ENCODE data around the gene ALB. TPM values are rescaled to one million over a fixed set of nuclear protein-coding genes. Genes with fewer than 3 reads are reported as not detected.
"Not testable (repeated sequence)": the region's sequence is repeated elsewhere in the genome, so short reads cannot be mapped to it uniquely, and the experiment has no call there.

The ALB gene
- total RNA-seq, 1 donor from 2014 or later, result not detected

DNA sequence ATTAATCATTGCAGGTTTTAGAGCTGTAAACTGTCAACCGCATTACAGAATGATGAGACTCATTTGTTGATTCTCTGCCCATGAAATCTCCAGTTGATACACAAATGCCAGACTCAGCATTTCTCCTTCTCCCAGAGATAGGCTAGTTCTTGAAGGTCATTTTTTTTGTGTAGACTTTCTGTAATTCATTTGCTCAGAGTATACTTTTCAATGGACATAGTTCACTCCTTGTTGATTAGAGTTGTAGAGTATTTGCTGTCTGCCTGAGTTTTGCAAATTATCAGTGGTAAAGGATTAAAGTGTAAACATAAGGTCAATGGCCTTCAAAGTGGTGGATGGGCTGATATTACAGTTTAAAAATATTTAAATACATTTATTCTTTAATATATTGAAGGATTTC is 15.2 kb upstream of the ALB start:
- H3K27me3 ChIP-seq (ENCODE audit: low read depth), result no peaks in the 10 kb centered on the region
- TF ChIP-seq, protein P1, sequence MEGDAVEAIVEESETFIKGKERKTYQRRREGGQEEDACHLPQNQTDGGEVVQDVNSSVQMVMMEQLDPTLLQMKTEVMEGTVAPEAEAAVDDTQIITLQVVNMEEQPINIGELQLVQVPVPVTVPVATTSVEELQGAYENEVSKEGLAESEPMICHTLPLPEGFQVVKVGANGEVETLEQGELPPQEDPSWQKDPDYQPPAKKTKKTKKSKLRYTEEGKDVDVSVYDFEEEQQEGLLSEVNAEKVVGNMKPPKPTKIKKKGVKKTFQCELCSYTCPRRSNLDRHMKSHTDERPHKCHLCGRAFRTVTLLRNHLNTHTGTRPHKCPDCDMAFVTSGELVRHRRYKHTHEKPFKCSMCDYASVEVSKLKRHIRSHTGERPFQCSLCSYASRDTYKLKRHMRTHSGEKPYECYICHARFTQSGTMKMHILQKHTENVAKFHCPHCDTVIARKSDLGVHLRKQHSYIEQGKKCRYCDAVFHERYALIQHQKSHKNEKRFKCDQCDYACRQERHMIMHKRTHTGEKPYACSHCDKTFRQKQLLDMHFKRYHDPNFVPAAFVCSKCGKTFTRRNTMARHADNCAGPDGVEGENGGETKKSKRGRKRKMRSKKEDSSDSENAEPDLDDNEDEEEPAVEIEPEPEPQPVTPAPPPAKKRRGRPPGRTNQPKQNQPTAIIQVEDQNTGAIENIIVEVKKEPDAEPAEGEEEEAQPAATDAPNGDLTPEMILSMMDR (IDR thresholded peaks at IDR 0.05; ENCODE audit: borderline replicate concordance), result no peak
- no peak overlapping the region for H3K4me3 ChIP-seq
- H3K36me3 ChIP-seq, result no peaks in the 10 kb centered on the region
- H3K4me1 ChIP-seq, result no peaks in the 10 kb centered on the region
- no peak overlapping the region for H3K27ac ChIP-seq (replicated peaks)
- intact Hi-C loops (cut with micrococcal nuclease), result no loop called here
- DNase-seq, result no peak
- H3K9me3 ChIP-seq (replicated peaks), result peaks cover 8% of the 10 kb centered on the region

DNA sequence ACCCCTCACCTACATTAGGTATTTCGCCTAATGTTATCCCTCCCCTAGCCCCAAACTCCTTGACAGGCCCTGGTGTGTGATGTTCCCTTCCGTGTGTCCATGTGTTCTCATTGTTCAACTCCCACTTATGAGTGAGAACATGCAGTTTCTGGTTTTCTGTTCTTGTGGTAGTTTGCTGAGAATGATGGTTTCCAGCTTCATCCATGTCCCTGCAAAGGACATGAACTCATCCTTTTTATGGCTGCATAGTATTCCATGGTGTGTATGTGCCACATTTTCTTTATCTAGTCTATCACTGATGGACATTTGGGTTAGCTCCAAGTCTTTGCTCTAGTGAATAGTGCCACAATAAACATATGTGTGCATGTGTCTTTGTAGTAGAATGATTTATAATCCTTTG is 14.4 kb upstream of the ALB start:
- H3K27ac ChIP-seq (replicated peaks); H3K4me1 ChIP-seq; H3K27me3 ChIP-seq (ENCODE audit: low read depth); DNase-seq; intact Hi-C loops (cut with micrococcal nuclease); H3K36me3 ChIP-seq; H3K4me3 ChIP-seq; H3K9me3 ChIP-seq (replicated peaks): not testable (repeated sequence)

DNA sequence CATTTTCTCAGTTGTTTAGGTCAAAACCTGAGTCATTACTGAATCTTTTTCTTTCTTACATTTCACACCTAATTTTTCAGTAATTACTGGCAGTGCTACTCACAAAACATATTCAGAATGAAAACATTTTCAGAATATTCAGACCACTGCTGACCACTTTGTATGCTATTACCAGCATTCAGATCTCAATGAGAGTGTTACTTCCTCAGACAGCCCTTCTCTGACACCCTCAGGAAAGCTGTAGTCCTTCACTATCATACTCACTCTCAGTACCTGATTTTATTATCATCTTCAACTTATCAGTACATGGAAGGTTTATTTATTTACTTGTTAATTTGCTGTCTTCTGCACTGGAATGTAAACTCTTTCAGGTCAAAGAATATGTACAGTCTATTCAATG is 12.3 kb upstream of the ALB start:
- Histone ChIP-seq H3K27me3 (ENCODE audit: low read depth) (no peaks in the 10 kb centered on the region), H3K9me3 (replicated peaks) (no peaks in the 10 kb centered on the region), H3K4me1 (no peaks in the 10 kb centered on the region), H3K27ac (replicated peaks) (no peak overlapping the region), H3K36me3 (no peaks in the 10 kb centered on the region), H3K4me3 (no peak overlapping the region)
- TF ChIP-seq, protein P1 (IDR thresholded peaks at IDR 0.05; ENCODE audit: borderline replicate concordance), result no peak
- intact Hi-C loops (cut with micrococcal nuclease), result no loop called here
- DNase-seq, result no peak

DNA sequence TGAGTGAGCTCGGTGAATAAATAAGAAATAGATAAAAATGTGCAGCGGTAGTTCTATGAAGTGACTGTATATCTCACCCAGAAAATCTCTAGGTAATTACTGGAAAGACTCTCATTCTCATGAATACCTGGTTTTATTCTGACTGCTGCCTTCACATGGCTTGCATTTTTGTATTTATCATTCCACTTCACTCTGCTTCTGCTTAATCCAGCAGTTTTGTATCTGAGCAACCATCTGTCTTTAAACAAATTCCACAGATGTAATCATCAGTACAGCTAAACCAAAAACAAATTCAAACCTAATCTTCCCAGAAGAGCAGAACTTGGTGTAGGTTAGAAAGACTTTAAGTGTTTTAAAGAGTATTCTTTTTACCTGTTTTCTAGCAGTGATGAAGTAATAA is 11.2 kb upstream of the ALB start:
- H3K27me3 ChIP-seq (ENCODE audit: low read depth), result no peaks in the 10 kb centered on the region

DNA sequence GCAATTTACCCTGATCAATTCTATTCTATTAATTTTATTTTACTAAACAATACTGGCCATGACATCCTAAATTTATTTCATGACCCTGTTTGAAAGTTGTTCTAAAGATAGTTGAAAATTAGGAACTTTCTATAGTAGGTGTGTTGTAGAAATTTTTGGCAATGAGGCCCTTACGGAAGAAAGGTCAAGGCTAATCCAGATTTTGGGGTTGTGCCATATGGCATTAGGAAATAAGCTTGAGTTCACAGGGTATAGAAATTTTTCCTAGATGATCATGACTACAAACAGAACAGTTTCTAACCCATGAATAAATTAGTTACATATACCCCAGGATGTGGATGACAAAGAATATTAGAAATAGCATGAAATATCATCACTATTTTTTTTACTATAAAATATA is 7.8 kb upstream of the ALB start:
- Histone ChIP-seq H3K4me3 (no peak overlapping the region), H3K36me3 (no peaks in the 10 kb centered on the region), H3K9me3 (replicated peaks) (no peaks in the 10 kb centered on the region), H3K27ac (replicated peaks) (no peak overlapping the region), H3K27me3 (ENCODE audit: low read depth) (no peaks in the 10 kb centered on the region), H3K4me1 (no peaks in the 10 kb centered on the region)
- intact Hi-C loops (cut with micrococcal nuclease), result no loop called here
- TF ChIP-seq, protein P1 (IDR thresholded peaks at IDR 0.05; ENCODE audit: borderline replicate concordance), result no peak
- no peak for DNase-seq

More for the DNA sequence above, 11.2 kb upstream of the ALB start:
- TF ChIP-seq, protein P1 (IDR thresholded peaks at IDR 0.05; ENCODE audit: borderline replicate concordance), result no peak
- no peak for DNase-seq
- Histone ChIP-seq H3K4me1 (no peaks in the 10 kb centered on the region), H3K27ac (replicated peaks) (no peak overlapping the region), H3K4me3 (no peak overlapping the region), H3K9me3 (replicated peaks) (no peaks in the 10 kb centered on the region), H3K36me3 (no peaks in the 10 kb centered on the region)
- intact Hi-C loops (cut with micrococcal nuclease), result no loop called here

DNA sequence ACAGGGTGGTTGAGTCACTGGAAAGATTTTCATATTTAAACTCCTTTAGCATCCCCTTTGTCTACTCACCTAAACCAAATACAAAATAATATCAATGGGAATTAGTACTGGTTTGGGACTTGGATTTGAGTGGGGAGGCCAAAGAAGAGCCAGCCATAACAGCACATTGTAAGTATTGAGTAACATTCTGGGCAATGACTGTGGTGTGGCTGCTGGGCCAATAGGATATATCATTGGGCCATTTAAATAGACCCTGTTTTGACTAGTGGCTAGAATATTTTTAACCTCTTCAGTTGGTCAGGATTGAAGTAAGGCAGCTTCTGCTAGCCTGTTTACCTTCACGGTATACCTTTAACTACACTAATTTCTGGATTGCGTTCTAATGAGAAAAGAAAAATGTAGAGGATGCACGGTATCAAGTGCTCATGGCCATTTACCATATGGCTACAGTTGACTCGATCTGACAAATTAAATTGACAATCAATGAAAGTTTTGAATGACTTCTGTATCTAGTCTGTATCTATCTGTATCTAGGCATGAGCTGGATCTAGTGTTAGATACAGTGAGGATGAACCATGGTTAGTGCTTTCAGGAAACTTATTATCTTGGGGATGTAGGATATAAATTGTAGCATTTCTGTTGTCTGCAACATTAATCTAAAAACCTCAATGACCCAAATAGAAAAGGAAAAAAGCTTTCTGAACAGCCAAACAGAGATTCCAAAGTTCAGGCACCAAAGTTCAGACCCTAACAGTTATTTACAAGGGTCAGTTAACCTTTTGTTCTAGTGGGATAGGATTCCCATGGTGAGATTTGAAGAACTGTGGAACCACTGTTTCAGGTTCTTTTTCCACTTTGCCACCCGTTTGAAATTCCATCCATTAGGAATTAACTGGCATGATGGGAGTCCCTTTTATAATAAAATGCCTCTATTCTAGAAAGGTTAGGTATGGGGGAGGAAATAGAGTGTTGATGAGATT is 6.8 kb upstream of the ALB start:
- Histone ChIP-seq H3K9me3 (replicated peaks) (no peaks in the 10 kb centered on the region), H3K27ac (replicated peaks) (no peak overlapping the region), H3K4me3 (no peak overlapping the region), H3K36me3 (no peaks in the 10 kb centered on the region), H3K4me1 (no peaks in the 10 kb centered on the region), H3K27me3 (ENCODE audit: low read depth) (no peaks in the 10 kb centered on the region)
- TF ChIP-seq, protein P1 (IDR thresholded peaks at IDR 0.05; ENCODE audit: borderline replicate concordance), result no peak
- intact Hi-C loops (cut with micrococcal nuclease), result no loop called here
- DNase-seq, result no peak
